ENCODE results near the gene OMP. TPM values are rescaled to one million over a fixed set of nuclear protein-coding genes. Genes with fewer than 3 reads are reported as not detected.

Gene OMP
- polyA plus RNA-seq, 1 donor from 2014 or later, result not detected

- Histone ChIP-seq H3K27me3 (ENCODE audit: insufficient read depth, low read depth, low read length) (no peaks in the 10 kb centered on the region), H3K9ac (ENCODE audit: low read length) (no peak overlapping the region), H3K9me2 (ENCODE audit: insufficient read depth, low read length) (no peaks in the 10 kb centered on the region), H3K36me3 (ENCODE audit: insufficient read depth, low read length) (no peaks in the 10 kb centered on the region), H3F3A (ENCODE audit: insufficient read depth, low read length, poor library complexity, severe bottlenecking) (no peaks in the 10 kb centered on the region), H2AFZ (ENCODE audit: low read depth, low read length) (no peak overlapping the region), H3K79me2 (replicated peaks; ENCODE audit: insufficient read depth, low read length) (no peaks in the 10 kb centered on the region), H4K20me1 (ENCODE audit: insufficient read depth) (no peaks in the 10 kb centered on the region), H3K27ac (ENCODE audit: low read length) (no peak overlapping the region), H3K9me3 (ENCODE audit: low read length) (peaks cover 7% of the 10 kb centered on the region), H3K4me2 (ENCODE audit: low read length) (no peak overlapping the region), H3K4me3 (ENCODE audit: low read length) (no peak overlapping the region)
- no peak for TF ChIP-seq EP300 (conservative IDR thresholded peaks at IDR 0.05; ENCODE audit: poor library complexity, severe bottlenecking)
Measured at GRCh38 chr11:77079666-77080065, 23.0 kb upstream of the OMP start.

GRCh38 chr11:77080643-77081210, 21.9 kb upstream of the OMP start:
- Histone ChIP-seq H3K9ac (ENCODE audit: low read length) (no peak overlapping the region), H4K20me1 (ENCODE audit: insufficient read depth) (no peaks in the 10 kb centered on the region), H3K27me3 (ENCODE audit: insufficient read depth, low read depth, low read length) (no peaks in the 10 kb centered on the region), H3F3A (ENCODE audit: insufficient read depth, low read length, poor library complexity, severe bottlenecking) (no peaks in the 10 kb centered on the region), H3K27ac (ENCODE audit: low read length) (no peak overlapping the region), H3K36me3 (ENCODE audit: insufficient read depth, low read length) (no peaks in the 10 kb centered on the region), H3K4me3 (ENCODE audit: low read length) (no peak overlapping the region), H3K79me2 (replicated peaks; ENCODE audit: insufficient read depth, low read length) (no peaks in the 10 kb centered on the region), H3K4me2 (ENCODE audit: low read length) (no peak overlapping the region), H3K9me2 (ENCODE audit: insufficient read depth, low read length) (no peaks in the 10 kb centered on the region), H3K9me3 (ENCODE audit: low read length) (peaks cover 7% of the 10 kb centered on the region), H2AFZ (ENCODE audit: low read depth, low read length) (no peak overlapping the region)
- TF ChIP-seq POLR2AphosphoS5 (IDR thresholded peaks at IDR 0.05), result no peak
- no peak for TF ChIP-seq MXI1 (conservative IDR thresholded peaks at IDR 0.05; ENCODE audit: poor library complexity, severe bottlenecking)
- no peak for TF ChIP-seq CTCF (IDR thresholded peaks at IDR 0.05; ENCODE audit: poor library complexity, severe bottlenecking)
- TF ChIP-seq EZH2 (IDR thresholded peaks at IDR 0.05; ENCODE audit: borderline replicate concordance, insufficient read depth, low read length, poor library complexity, severe bottlenecking), result no peak
- no peak for TF ChIP-seq TAF1 (IDR thresholded peaks at IDR 0.05; ENCODE audit: low read depth)
- no peak for TF ChIP-seq SMC3 (conservative IDR thresholded peaks at IDR 0.05; ENCODE audit: poor library complexity)
- no peak for TF ChIP-seq EP300 (conservative IDR thresholded peaks at IDR 0.05; ENCODE audit: poor library complexity, severe bottlenecking)
- no peak for TF ChIP-seq REST (IDR thresholded peaks at IDR 0.05; ENCODE audit: borderline replicate concordance)
- TF ChIP-seq RAD21 (conservative IDR thresholded peaks at IDR 0.05), result no peak
